NT2/D1 (cell line): ENCODE measurements around the gene OR51S1.
"Not testable (repeated sequence)": the region's sequence is repeated elsewhere in the genome, so short reads cannot be mapped to it uniquely, and the experiment has no call there.

Source experiments
- SUZ12 ChIP-seq: IDR thresholded peaks from 2 replicates; pipeline ENCODE4 v1.6.1; 2011; ENCODE audit not compliant: insufficient read length, insufficient read depth; ENCODE audit errors: extremely low read depth
- YY1 ChIP-seq: IDR thresholded peaks from 2 replicates; pipeline ENCODE4 v1.6.1; 2011; ENCODE audit not compliant: insufficient read length, insufficient read depth
- ZNF274 ChIP-seq: IDR thresholded peaks from 2 replicates; pipeline ENCODE4 v1.6.1; 2011; ENCODE audit warnings: mild to moderate bottlenecking, low read depth, low read length

DNA sequence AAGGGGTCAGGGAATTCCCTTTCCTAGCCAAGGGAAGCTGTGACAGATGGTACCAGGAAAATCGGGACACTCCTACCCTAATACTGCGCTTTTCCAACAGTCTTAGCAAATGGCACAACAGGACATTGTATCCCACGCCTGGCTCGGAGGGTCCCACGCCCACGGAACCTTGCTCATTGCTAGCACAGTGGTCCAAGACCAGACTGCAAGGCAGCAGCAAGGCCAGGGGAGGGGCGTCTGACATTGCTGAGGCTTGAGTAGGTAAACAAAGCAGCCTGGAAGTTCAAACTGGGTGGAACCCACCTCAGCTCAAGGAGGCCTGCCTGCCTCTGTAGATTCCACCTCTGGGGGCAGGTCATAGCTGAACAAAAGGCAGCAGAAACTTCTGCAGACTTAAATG is 5.3 kb upstream of the OR51S1 start:
- not testable (repeated sequence) for TF ChIP-seq ZNF274, SUZ12, YY1
